Endothelial cell of umbilical vein (primary cell): ENCODE results near the gene ECPAS. TPM values are rescaled to one million over a fixed set of nuclear protein-coding genes. Genes with fewer than 3 reads are reported as not detected.

Experiments used
- BruUV-seq: library from RNA; stranded (reverse); fragments of 400-500 nt; replicated peaks from 2 replicates; lab custom pipeline; 2021; lab: Mats Ljungman, UMichigan
- CTCF ChIA-PET: fragments of 300-600, 350-600 bp; sonication (Branson Sonifier 250); formaldehyde crosslinking; loops from one replicate; lab custom pipeline; 2021; ENCODE audit warnings: antibody characterized with exemption, inconsistent platforms; lab: Charles Lee
- POLR2A ChIA-PET: fragments of 300-600, 350-600 bp; sonication (Branson Sonifier 250); formaldehyde crosslinking; loops from one replicate; lab custom pipeline; 2021; ENCODE audit warnings: antibody characterized with exemption, inconsistent platforms; lab: Charles Lee
- DNase-seq: peaks from one replicate; pipeline ENCODE4 v3.0.0-alpha.2; 2011; ENCODE audit warnings: low read depth, low spot score
- FAIRE-seq: peaks from 2 replicates; lab custom pipeline; 2011; peaks lifted over from hg19 to GRCh38; lab: Jason Lieb, UNC
- H2AFZ ChIP-seq: 2 replicates; pipeline ENCODE4 v1.6.0; 2012; ENCODE audit warnings: low read depth, low read length, control low read depth, inconsistent platforms
- H3K27ac ChIP-seq: 2 replicates; pipeline ENCODE4 v1.5.1; 2011; ENCODE audit warnings: low read depth, mild to moderate bottlenecking, control low read depth, low read length, moderate library complexity; ENCODE audit not compliant: insufficient read depth
- H3K27me3 ChIP-seq, 2 experiments: 2 replicates each; pipeline versions ENCODE4 v1.6.0 to v1.6.1; 2011; ENCODE audit warnings: low read length in 2 of 2, mixed read lengths in 1 of 2; ENCODE audit not compliant: control insufficient read depth in 2 of 2, insufficient read depth in 2 of 2
- H3K36me3 ChIP-seq, 2 experiments: 2 replicates in 1 of 2; 3 replicates in 1 of 2; pipeline ENCODE4 v1.5.1; 2011; ENCODE audit warnings: low read length in 2 of 2, mild to moderate bottlenecking in 1 of 2, moderate library complexity in 1 of 2; ENCODE audit not compliant: control insufficient read depth in 2 of 2, insufficient read depth in 2 of 2; ENCODE audit errors: extremely low read depth in 1 of 2
- H3K4me1 ChIP-seq: 3 replicates; pipeline ENCODE4 v1.5.1; 2011; ENCODE audit warnings: mild to moderate bottlenecking, low read length; ENCODE audit not compliant: control insufficient read depth, insufficient read depth; ENCODE audit errors: extremely low read depth
- H3K4me2 ChIP-seq: 2 replicates; pipeline ENCODE4 v1.6.1; 2011; ENCODE audit warnings: low read length, control low read depth, mixed read lengths; ENCODE audit not compliant: insufficient read depth
- H3K4me3 ChIP-seq, 3 experiments: fragments of 200-600 bp in 1 of 3; sonication (generic), shearing (Covaris generic) in 1 of 3; replicated peaks in 1 of 3; 2 replicates each; pipeline ENCODE4 v1.5.1; 2011 to 2016; ENCODE audit warnings: control low read depth in 3 of 3, low read length in 3 of 3, mild to moderate bottlenecking in 2 of 3, inconsistent platforms in 1 of 3, low read depth in 1 of 3, moderate library complexity in 1 of 3; ENCODE audit not compliant: insufficient read depth in 1 of 3
- H3K79me2 ChIP-seq: 2 replicates; pipeline ENCODE4 v1.6.0; 2012; ENCODE audit warnings: low read length, inconsistent platforms; ENCODE audit not compliant: control insufficient read depth, insufficient read depth
- H3K9ac ChIP-seq: replicated peaks from 2 replicates; pipeline ENCODE3; 2011; ENCODE audit warnings: low read length, control low read depth; ENCODE audit not compliant: insufficient read depth; ENCODE audit errors: extremely low read depth
- H3K9me1 ChIP-seq: replicated peaks from 3 replicates; pipeline ENCODE4 v1.6.0; 2011; ENCODE audit warnings: mild to moderate bottlenecking, low read length; ENCODE audit not compliant: control insufficient read depth, insufficient read depth; ENCODE audit errors: extremely low read depth
- H3K9me3 ChIP-seq: replicated peaks from 2 replicates; pipeline ENCODE4 v1.5.1; 2012; ENCODE audit warnings: low read length, inconsistent platforms; ENCODE audit not compliant: control insufficient read depth, insufficient read depth
- H4K20me1 ChIP-seq: replicated peaks from 2 replicates; pipeline ENCODE3; 2011; ENCODE audit warnings: mild to moderate bottlenecking, low read length; ENCODE audit not compliant: control insufficient read depth, insufficient read depth; ENCODE audit errors: extremely low read depth
- CTCF ChIP-seq, 2 donors: IDR thresholded peaks; 1 replicate in 1 of 2; 2 replicates in 1 of 2; pipeline ENCODE4 v1.5.1; 2011; ENCODE audit warnings: low read length in 2 of 2, mild to moderate bottlenecking in 2 of 2, moderate library complexity in 2 of 2, control low read depth in 1 of 2, inconsistent platforms in 1 of 2, low read depth in 1 of 2; ENCODE audit not compliant: insufficient read depth in 1 of 2; ENCODE audit errors: extremely low read depth in 1 of 2
- EZH2 ChIP-seq: IDR thresholded peaks from 2 replicates; pipeline ENCODE4 v1.6.1; 2012; ENCODE audit warnings: borderline replicate concordance, low read depth, mild to moderate bottlenecking, moderate library complexity, low read length, inconsistent platforms; ENCODE audit not compliant: severe bottlenecking
- FOS ChIP-seq: IDR thresholded peaks from 2 replicates; pipeline ENCODE4 v1.6.1; 2011; ENCODE audit warnings: mild to moderate bottlenecking, low read length, moderate library complexity, borderline replicate concordance; ENCODE audit not compliant: insufficient read depth
- GATA2 ChIP-seq: IDR thresholded peaks from 2 replicates; pipeline ENCODE4 v1.7.0; 2011; ENCODE audit warnings: low read depth, mild to moderate bottlenecking, moderate library complexity, mixed read lengths, low read length; ENCODE audit not compliant: insufficient read length, insufficient read depth
- JUN ChIP-seq: IDR thresholded peaks from 2 replicates; pipeline ENCODE4 v1.6.1; 2011; ENCODE audit warnings: borderline replicate concordance, low read depth; ENCODE audit not compliant: insufficient read length, insufficient read depth
- MAX ChIP-seq: IDR thresholded peaks from 2 replicates; pipeline ENCODE4 v1.6.1; 2011; ENCODE audit not compliant: insufficient read depth, insufficient read length
- MYC ChIP-seq: IDR thresholded peaks from one replicate; pipeline ENCODE4 v1.6.1; 2011; ENCODE audit warnings: mild to moderate bottlenecking, low read depth, low read length
- POLR2A ChIP-seq: IDR thresholded peaks from 2 replicates; pipeline ENCODE4 v1.6.1; 2012; ENCODE audit warnings: low read depth, mild to moderate bottlenecking, control low read depth, low read length
- POLR2AphosphoS5 ChIP-seq: IDR thresholded peaks from 2 replicates; pipeline ENCODE4 v1.6.1; 2012; ENCODE audit warnings: low read depth, mild to moderate bottlenecking, control low read depth, low read length, moderate library complexity; ENCODE audit not compliant: insufficient read depth
- dilution Hi-C: fragments of 300-500 bp; cut with MboI; formaldehyde crosslinking; loops from one replicate; pipeline ENCODE4 v1.15.0; 2019; ENCODE audit warnings: low sequenced_read_pairs; ENCODE audit not compliant: extremely low pct_ligation_motif_present
- intact Hi-C: fragments of 100-400 bp; cut with micrococcal nuclease; formaldehyde crosslinking; loops from one replicate; pipeline ENCODE4 v1.10.0; 2022
- polyA plus RNA-seq, 4 experiments: library from polyadenylated mRNA; depleted of rRNA in 3 of 4; stranded (reverse) in 3 of 4; unstranded in 1 of 4; fragments of >200 nt; gene quantifications; 2 replicates each; pipeline versions ENCODE4 v1.2.1 to v1.2.3, GENCODE V29; 2011 to 2012; ENCODE audit warnings: missing spikeins in 1 of 4
- total RNA-seq: library from RNA; stranded (reverse); gene quantifications from 2 replicates; pipeline ENCODE4 v1.2.3, GENCODE V29; 2021

ECPAS gene
- total and polyA plus RNA-seq, 2 donors (not counting 3 experiments of a cell fraction or from before 2014, with no cell fraction given), result 17.9 to 89.3 TPM

GRCh38 chr9:111366978-111367377 is 117.2 kb downstream of the ECPAS start:
- no peak for DNase-seq
- Histone ChIP-seq H3K9me3 (no peaks in the 10 kb centered on the region), H3K9ac (no peak overlapping the region), H3K36me3 (peaks cover 17 to 40% of the 10 kb centered on the region in 2 experiments), H3K9me1 (no peaks in the 10 kb centered on the region), H3K79me2 (no peaks in the 10 kb centered on the region), H3K4me3 (no peak overlapping the region), H4K20me1 (no peaks in the 10 kb centered on the region), H3K4me2 (no peak overlapping the region), H3K4me1 (no peaks in the 10 kb centered on the region), H3K27me3 (no peaks in the 10 kb centered on the region), H2AFZ (no peak overlapping the region), H3K27ac (no peak overlapping the region)
- dilution Hi-C loops, result no loop called here
- TF ChIP-seq POLR2A, result no peak
- no peak for TF ChIP-seq GATA2
- FAIRE-seq, result no peak
- ChIA-PET CTCF (no interaction called here), POLR2A (no interaction called here)
- intact Hi-C loops, result no loop called here
- BruUV-seq, result no TSS peak

- no TSS peak for BruUV-seq
- CTCF ChIA-PET, result no interaction called here
- POLR2A ChIA-PET, result no interaction called here
These were observed 121.7 kb downstream of the ECPAS start for GRCh38 chr9:111362526-111362925.

More at GRCh38 chr9:111362526-111362925, 121.7 kb downstream of the ECPAS start:
- no peaks in the 10 kb centered on the region for H3K79me2 ChIP-seq
- H3K4me1 ChIP-seq, result no peaks in the 10 kb centered on the region
- H2AFZ ChIP-seq, result no peak overlapping the region
- no peaks in the 10 kb centered on the region for H3K9me1 ChIP-seq
- peaks cover 5 to 14% of the 10 kb centered on the region in 2 experiments for H3K36me3 ChIP-seq
- no peak overlapping the region for H3K4me2 ChIP-seq
- no peak overlapping the region for H3K9ac ChIP-seq
- FAIRE-seq, result no peak
- H3K27ac ChIP-seq, result no peak overlapping the region
- no peak for DNase-seq
- H3K9me3 ChIP-seq, result no peaks in the 10 kb centered on the region
- H3K27me3 ChIP-seq, result no peaks in the 10 kb centered on the region
- TF ChIP-seq FOS (no peak), GATA2 (no peak), MYC (no peak), CTCF (IDR thresholded peaks at IDR 0.05; ENCODE audit: extremely low read depth in 1 of 2, insufficient read depth in 1 of 2, low read depth in 1 of 2, low read length in 2 of 2) (no peak), POLR2AphosphoS5 (no peak), MAX (no peak), EZH2 (no peak), POLR2A (no peak), JUN (no peak)
- intact Hi-C loops (no loop called here), dilution Hi-C loops (no loop called here)
- H3K4me3 ChIP-seq, result no peak overlapping the region
- H4K20me1 ChIP-seq, result no peaks in the 10 kb centered on the region
